ENCODE results near the gene SORCS2.

The SORCS2 gene

GRCh38 chr4:7185487-7186030 is 6.8 kb upstream of the SORCS2 start:
- no peak for DNase-seq (ENCODE audit: low spot score)
- FAIRE-seq: no peak

- FAIRE-seq (no peak), DNase-seq (ENCODE audit: low spot score) (no peak)
Observed at GRCh38 chr4:7186031-7186430, 6.3 kb upstream of the SORCS2 start.

- DNase-seq (ENCODE audit: low spot score) (no peak), FAIRE-seq (no peak)
Observed at GRCh38 chr4:7186516-7187167, 5.7 kb upstream of the SORCS2 start.

GRCh38 chr4:7187168-7187535 is 5.2 kb upstream of the SORCS2 start:
- no peak for FAIRE-seq
- DNase-seq (ENCODE audit: low spot score): no peak

GRCh38 chr4:7187691-7188090 is 4.6 kb upstream of the SORCS2 start:
- no peak for FAIRE-seq

GRCh38 chr4:7189066-7189465 is 3.3 kb upstream of the SORCS2 start:
- FAIRE-seq: no peak
- no peak for DNase-seq (ENCODE audit: low spot score)

More at GRCh38 chr4:7187691-7188090, 4.6 kb upstream of the SORCS2 start:
- no peak for DNase-seq (ENCODE audit: low spot score)

- FAIRE-seq: no peak
- DNase-seq (ENCODE audit: low spot score): no peak
Observed at GRCh38 chr4:7189475-7190277, 2.7 kb upstream of the SORCS2 start.

GRCh38 chr4:7190278-7190594 is 2.1 kb upstream of the SORCS2 start:
- DNase-seq (ENCODE audit: low spot score) (no peak), FAIRE-seq (no peak)

GRCh38 chr4:7190691-7191545 is 1.4 kb upstream of the SORCS2 start:
- FAIRE-seq (no peak), DNase-seq (ENCODE audit: low spot score) (no peak)

GRCh38 chr4:7191546-7192251 is 639 bp upstream of the SORCS2 start:
- FAIRE-seq: no peak
- DNase-seq (ENCODE audit: low spot score): no peak

- FAIRE-seq (no peak), DNase-seq (ENCODE audit: low spot score) (no peak)
Observed at GRCh38 chr4:7193030-7193958, 956 bp downstream of the SORCS2 start.

GRCh38 chr4:7194251-7195140 is 2.2 kb downstream of the SORCS2 start:
- FAIRE-seq (no peak), DNase-seq (ENCODE audit: low spot score) (no peak)

GRCh38 chr4:7195141-7195515 is 2.8 kb downstream of the SORCS2 start:
- no peak for FAIRE-seq
- no peak for DNase-seq (ENCODE audit: low spot score)

- FAIRE-seq (no peak), DNase-seq (ENCODE audit: low spot score) (no peak)
Observed at GRCh38 chr4:7195546-7196287, 3.4 kb downstream of the SORCS2 start.

GRCh38 chr4:7196288-7196651 is 3.9 kb downstream of the SORCS2 start:
- FAIRE-seq (no peak), DNase-seq (ENCODE audit: low spot score) (no peak)

GRCh38 chr4:7196736-7197135 is 4.4 kb downstream of the SORCS2 start:
- no peak for DNase-seq (ENCODE audit: low spot score)
- FAIRE-seq: no peak

- no peak for FAIRE-seq
- no peak for DNase-seq (ENCODE audit: low spot score)
Observed at GRCh38 chr4:7197910-7198309, 5.6 kb downstream of the SORCS2 start.

- FAIRE-seq: no peak
Observed at GRCh38 chr4:7198440-7199128, 6.2 kb downstream of the SORCS2 start.

More at GRCh38 chr4:7198440-7199128, 6.2 kb downstream of the SORCS2 start:
- DNase-seq (ENCODE audit: low spot score): no peak
